Erythroblast (primary cell): ENCODE measurements around the gene SLC45A3.

Experiments
- GATA1 ChIP-seq: IDR thresholded peaks from 2 replicates; pipeline ENCODE4 v1.6.1; 2011; ENCODE audit warnings: low read depth, mild to moderate bottlenecking, control low read depth, low read length, moderate library complexity
- POLR2A ChIP-seq: IDR thresholded peaks from 2 replicates; pipeline ENCODE4 v1.6.1; 2011; ENCODE audit warnings: mild to moderate bottlenecking, low read length

DNA sequence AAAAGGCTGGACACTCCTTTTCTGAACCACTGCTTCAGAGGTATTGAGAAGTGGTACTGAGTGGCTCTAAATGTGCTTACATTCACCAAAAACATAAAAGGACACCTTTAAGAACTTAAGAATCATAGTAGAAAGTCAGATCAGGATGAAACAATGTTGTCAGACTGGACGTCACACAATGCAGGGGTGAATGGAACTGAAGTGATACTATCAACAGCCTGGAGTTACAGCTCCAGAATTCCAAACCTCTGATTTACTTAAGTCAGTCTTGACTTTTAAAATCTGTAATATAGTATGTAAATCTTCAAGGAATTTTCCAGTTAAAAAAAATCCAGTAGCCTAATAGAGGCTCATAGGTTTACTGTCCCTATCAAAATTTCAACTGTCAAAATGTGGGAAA is 67.8 kb downstream of the SLC45A3 start:
- TF ChIP-seq POLR2A: no peak
- TF ChIP-seq GATA1: no peak
